Loucy (cell line): ENCODE data around the gene MARVELD2.

Experiments
- EZH2phosphoT487 ChIP-seq: fragments of 200-600 bp; IDR thresholded peaks from 2 replicates; pipeline ENCODE4 v1.6.1; 2018; ENCODE audit warnings: antibody characterized with exemption, mild to moderate bottlenecking, moderate library complexity, borderline replicate concordance
- TF ChIP-seq, protein P1 (sequence below): fragments of 200-600 bp; sonication (generic); conservative IDR thresholded peaks from 2 replicates; pipeline ENCODE4 v1.5.1; 2014; ENCODE audit warnings: mild to moderate bottlenecking, antibody characterized with exemption, low read length

DNA sequence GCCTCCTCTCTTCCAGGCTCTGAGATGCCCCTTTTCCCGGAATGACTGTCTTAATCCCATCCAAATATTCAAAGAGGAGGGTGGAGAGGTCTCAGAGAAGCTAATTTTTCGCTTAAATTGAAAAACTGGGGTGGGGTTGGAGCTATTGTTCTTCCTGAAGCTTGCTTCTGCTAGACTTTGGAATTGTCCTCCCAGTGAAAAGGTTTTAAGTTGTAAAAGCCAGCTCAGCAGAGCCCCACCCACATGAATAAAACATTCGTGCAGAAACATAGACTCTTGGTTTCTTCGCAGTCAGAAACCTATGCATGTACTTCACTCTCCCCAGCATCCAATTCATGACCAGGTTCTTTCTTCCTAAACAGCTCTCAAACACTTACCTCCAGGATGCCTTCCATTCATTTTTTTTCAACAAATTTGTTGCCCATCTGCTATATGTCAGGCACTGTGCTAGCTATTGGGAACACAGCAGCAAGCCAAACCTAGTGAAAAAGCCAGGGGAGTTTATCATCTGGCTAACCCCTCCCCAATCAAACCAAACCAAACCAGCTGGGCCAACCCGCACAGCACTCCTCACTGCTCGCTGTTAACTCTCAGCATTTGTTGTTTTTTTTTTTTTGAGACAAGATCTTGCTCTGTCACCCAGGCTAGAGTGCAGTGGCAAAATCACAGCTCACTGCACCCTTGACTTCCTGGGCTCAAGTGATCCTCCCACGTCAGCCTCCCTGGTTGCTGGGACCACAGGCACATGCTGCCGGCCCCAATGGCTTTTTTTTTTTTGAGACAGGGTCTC, 39.7 kb downstream of the MARVELD2 start:
- TF ChIP-seq EZH2phosphoT487 = no peak
- TF ChIP-seq, protein P1, sequence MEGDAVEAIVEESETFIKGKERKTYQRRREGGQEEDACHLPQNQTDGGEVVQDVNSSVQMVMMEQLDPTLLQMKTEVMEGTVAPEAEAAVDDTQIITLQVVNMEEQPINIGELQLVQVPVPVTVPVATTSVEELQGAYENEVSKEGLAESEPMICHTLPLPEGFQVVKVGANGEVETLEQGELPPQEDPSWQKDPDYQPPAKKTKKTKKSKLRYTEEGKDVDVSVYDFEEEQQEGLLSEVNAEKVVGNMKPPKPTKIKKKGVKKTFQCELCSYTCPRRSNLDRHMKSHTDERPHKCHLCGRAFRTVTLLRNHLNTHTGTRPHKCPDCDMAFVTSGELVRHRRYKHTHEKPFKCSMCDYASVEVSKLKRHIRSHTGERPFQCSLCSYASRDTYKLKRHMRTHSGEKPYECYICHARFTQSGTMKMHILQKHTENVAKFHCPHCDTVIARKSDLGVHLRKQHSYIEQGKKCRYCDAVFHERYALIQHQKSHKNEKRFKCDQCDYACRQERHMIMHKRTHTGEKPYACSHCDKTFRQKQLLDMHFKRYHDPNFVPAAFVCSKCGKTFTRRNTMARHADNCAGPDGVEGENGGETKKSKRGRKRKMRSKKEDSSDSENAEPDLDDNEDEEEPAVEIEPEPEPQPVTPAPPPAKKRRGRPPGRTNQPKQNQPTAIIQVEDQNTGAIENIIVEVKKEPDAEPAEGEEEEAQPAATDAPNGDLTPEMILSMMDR = no peak
